NCI-H345 treated with DMSO at 0.1 percent for 48 hours (cell line): ENCODE results near the gene RRM2.
"Not testable (repeated sequence)": the region's sequence is repeated elsewhere in the genome, so short reads cannot be mapped to it uniquely, and the experiment has no call there.

ENCODE experiments used
- DNase-seq: peaks from one replicate; lab custom pipeline; 2025; ENCODE audit not compliant: unreplicated experiment; lab: John Stamatoyannopoulos, UW

Gene RRM2

GRCh38 chr2:10091182-10091888 lies 31.2 kb upstream of the RRM2 start:
- no peak for DNase-seq

GRCh38 chr2:10091889-10092244 lies 30.7 kb upstream of the RRM2 start:
- DNase-seq, result not testable (repeated sequence)

DNA sequence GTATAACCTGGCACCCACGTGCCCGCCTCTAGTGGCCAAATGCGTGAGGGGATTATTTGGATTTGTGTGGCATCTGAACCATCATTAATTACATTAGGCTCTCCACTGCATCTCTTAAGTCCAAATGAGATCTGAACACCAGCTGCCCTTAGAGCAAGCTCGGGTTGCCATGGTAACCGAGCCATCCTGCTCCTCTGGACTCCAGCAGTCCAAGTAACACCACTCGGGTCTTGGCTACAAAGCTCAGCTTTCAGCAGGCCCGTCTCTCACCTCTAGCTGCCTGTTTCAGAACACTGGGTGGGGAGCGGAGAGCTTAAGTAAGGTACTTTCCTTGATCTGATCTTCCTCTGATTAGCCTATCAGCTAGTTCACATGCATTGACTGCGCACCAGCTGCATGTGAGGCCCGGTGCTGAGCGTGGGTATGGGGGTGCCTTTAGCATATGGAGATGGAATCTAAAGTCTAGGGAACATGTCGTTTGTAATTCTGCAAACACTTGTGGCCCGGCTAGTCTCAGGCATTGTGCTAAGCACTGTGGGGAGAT lies 28.2 kb upstream of the RRM2 start:
- no peak for DNase-seq

- no peak for DNase-seq
Observed at GRCh38 chr2:10095175-10095574, 27.4 kb upstream of the RRM2 start.

DNA sequence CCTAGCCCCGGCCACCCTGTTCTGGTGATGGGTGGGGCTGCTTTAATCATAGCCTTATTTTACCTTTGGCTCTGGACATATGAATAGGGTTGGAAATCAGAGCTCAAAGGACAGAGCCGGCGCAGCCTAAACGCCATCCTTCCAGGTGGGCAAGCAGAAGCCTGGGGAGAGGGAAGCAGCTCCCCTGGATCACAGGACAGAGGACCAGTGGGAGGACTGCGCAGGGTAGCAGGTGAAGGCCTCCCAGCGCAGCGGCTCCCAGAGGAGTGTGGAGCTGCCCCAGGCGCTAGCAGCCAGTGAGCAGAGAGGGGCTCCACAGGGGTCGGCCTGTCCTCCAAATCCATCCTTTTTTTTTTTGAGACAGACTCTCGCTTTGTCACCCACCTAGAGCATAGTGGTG lies 25.9 kb upstream of the RRM2 start:
- DNase-seq, result no peak

- peak; percentile 86 for DNase-seq
Observed at GRCh38 chr2:10097352-10098148, 25.0 kb upstream of the RRM2 start.

GRCh38 chr2:10101491-10101890 lies 21.0 kb upstream of the RRM2 start:
- DNase-seq, result no peak

GRCh38 chr2:10103179-10103578 lies 19.4 kb upstream of the RRM2 start:
- peak; percentile 75 for DNase-seq

- not testable (repeated sequence) for DNase-seq
Observed at GRCh38 chr2:10104906-10105305, 17.6 kb upstream of the RRM2 start.

GRCh38 chr2:10109311-10109710 lies 13.2 kb upstream of the RRM2 start:
- no peak for DNase-seq

- no peak for DNase-seq
Observed at GRCh38 chr2:10119027-10119325, 3.6 kb upstream of the RRM2 start.

DNA sequence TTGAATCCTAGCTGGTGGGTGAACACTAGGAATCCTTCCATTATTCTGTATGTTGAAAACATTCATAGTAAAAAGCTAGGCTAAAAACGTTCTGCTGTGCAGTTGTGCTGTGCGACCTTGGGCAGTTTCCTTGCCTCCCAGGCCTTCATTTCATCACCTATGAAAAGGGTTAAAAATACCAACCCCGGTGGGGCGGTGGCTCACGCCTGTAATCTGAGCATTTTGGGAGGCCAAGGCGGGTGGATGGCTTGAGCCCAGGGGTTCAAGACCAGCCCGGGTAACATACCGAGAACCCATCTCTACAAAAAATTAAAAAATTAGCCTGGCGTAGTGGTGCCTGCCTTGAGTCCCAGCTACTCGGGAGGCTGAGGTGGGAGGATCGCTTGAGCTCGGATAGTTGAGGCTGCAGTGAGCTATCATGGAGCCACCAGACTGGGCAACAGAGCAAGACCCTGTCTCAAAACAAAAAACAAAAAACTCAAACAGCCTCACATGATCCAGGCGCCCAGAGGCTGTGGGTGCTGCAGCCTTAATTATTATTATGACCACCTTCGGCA lies 2.9 kb upstream of the RRM2 start:
- DNase-seq, result no peak

DNA sequence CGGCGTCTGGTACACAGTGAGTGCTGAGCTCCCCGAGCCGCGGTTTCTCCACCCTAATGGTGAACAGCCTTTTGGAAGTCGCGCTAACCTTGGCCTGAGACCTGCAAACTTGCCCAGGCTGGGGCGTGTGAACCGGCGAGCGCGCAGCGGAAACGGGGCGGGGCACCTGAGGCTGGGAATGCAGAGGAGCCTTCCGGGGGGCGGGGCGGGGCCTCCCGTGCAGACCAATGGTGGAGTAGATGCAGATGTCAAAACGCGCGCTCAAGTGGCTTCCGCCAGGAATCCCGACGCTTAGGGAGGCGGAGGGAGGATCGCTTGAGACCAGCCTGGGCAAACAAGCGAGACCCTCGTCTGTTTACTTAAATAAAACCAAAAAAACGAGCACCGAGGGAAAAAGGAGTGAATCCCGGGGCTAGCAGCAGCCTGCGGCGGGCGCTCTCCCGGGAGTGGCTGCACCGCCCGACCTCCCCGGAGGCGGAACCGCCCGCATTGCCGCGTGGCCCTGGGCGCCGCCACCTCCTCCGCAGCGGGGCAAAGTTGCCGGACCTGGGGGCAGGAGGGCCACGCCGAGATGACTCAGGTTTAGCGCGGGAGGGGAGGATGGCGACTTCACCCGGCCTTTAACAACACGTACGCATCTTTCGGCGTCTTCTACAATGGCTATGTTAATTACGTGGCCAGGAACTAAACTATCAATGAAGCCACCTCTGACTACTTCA lies 2.2 kb upstream of the RRM2 start:
- peak; percentile 94 for DNase-seq

- DNase-seq, result peak; percentile 53
Observed at GRCh38 chr2:10120877-10121574, 1.5 kb upstream of the RRM2 start.

GRCh38 chr2:10123281-10123680 lies 742 bp downstream of the RRM2 start:
- no peak for DNase-seq

GRCh38 chr2:10124538-10125045 lies 2.1 kb downstream of the RRM2 start:
- DNase-seq, result peak; percentile 50

- DNase-seq, result no peak
Observed at GRCh38 chr2:10125842-10126631, 3.5 kb downstream of the RRM2 start.

DNA sequence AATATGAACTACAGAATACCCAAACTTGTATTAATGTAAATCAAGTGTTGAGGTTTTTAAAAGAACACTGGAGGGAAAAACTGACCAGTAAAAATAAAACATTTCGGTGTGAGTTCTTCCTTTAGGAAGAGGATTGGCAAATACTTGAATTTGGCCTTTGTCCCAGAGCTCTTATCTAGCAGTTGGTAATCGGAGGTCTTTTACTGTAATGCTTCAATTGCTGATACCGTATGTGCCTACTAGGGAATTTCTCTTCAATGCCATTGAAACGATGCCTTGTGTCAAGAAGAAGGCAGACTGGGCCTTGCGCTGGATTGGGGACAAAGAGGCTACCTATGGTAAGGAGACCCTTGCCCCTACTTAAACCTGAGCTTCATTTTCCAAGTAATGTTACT lies 4.1 kb downstream of the RRM2 start:
- DNase-seq, result no peak

DNA sequence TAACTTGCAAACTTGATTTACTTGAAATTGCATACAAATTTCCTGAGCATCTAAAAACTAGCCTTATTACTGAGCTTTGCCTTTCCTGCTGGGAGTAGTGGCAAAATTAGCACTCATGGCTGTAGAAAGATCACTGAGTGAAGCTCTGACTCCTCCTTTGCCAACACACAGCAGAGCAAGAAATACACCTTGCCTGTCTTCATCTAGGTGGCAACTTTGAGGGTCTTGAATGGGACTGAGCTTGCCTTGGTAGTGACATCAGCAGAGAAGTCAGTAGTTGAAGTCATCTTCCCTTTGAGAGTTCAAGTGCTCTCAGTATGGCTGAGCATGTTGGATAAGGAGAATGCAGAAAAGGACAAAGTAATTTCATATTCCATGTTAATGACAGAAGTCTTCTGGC lies 5.9 kb downstream of the RRM2 start:
- DNase-seq, result no peak

GRCh38 chr2:10129490-10129889 lies 7.0 kb downstream of the RRM2 start:
- DNase-seq, result no peak
